Upper lobe of left lung (tissue), 6 donors: Measurements from ENCODE around the gene RPS6KA6. TPM values are rescaled to one million over a fixed set of nuclear protein-coding genes. Genes with fewer than 3 reads are reported as not detected.
A peak's percentile ranks its signal among the peaks of the same experiment; 100 is the strongest.

Experiments used
- ATAC-seq, 2 donors: fragments of 200-7000 bp; cut with Tn5 transposase; one replicate each; pipeline ENCODE4 v1.9.1; 2022; ENCODE audit warnings: mild to moderate bottlenecking in 2 of 2, moderate library complexity in 2 of 2; ENCODE audit not compliant: low FRiP score in 2 of 2
- DNase-seq, 2 donors: peaks; one replicate each; pipeline ENCODE4 v3.0.0-alpha.2; 2019 to 2020
- H3K27ac ChIP-seq, 4 donors: fragments of 200-600 bp; sonication (generic); one replicate each; pipeline ENCODE4 v1.5.1; 2016 to 2019
- H3K27me3 ChIP-seq, 4 donors: fragments of 200-600 bp; sonication (generic); one replicate each; pipeline ENCODE4 v1.5.1; 2017 to 2019
- H3K36me3 ChIP-seq, 4 donors: fragments of 200-600 bp; sonication (generic); one replicate each; pipeline ENCODE4 v1.5.1; 2016 to 2019
- H3K4me1 ChIP-seq, 4 donors: fragments of 200-600 bp; sonication (generic); one replicate each; pipeline ENCODE4 v1.5.1; 2018 to 2019
- H3K4me3 ChIP-seq, 4 donors: fragments of 200-600 bp; sonication (generic); one replicate each; pipeline ENCODE4 v1.5.1; 2017 to 2019; ENCODE audit warnings: mild to moderate bottlenecking in 2 of 4, moderate library complexity in 1 of 4
- H3K9me3 ChIP-seq, 4 donors: fragments of 200-600 bp; sonication (generic); one replicate each; pipeline ENCODE4 v1.5.1; 2018 to 2019
- CTCF ChIP-seq, 6 experiments: fragments of 450-650 bp in 4 of 6; fragments of 200-600 bp in 2 of 6; sonication (generic) in 2 of 6; IDR thresholded peaks; one replicate each; pipeline ENCODE4 v1.5.1; 2016 to 2019; ENCODE audit warnings: antibody characterized with exemption in 6 of 6
- EP300 ChIP-seq, 4 donors: sonication (generic); formaldehyde crosslinking; IDR thresholded peaks; one replicate each; pipeline ENCODE4 v1.5.1; 2017; ENCODE audit warnings: antibody characterized with exemption in 4 of 4, control low read depth in 2 of 4
- POLR2A ChIP-seq, 4 donors: fragments of 450-650 bp; IDR thresholded peaks; one replicate each; pipeline ENCODE4 v1.5.1; 2016 to 2017; ENCODE audit warnings: antibody characterized with exemption in 4 of 4, mild to moderate bottlenecking in 2 of 4
- POLR2AphosphoS5 ChIP-seq, 2 donors: sonication (generic); formaldehyde crosslinking; IDR thresholded peaks; one replicate each; pipeline ENCODE4 v1.5.1; 2017; ENCODE audit warnings: antibody characterized with exemption in 2 of 2
- WGBS, 2 donors: methylation state at CpG; one replicate each; pipeline ENCODE4 v1.1.5; 2017 to 2018; 5-methylcytosine and 5-hydroxymethylcytosine counted together
- total RNA-seq, 6 donors: library from RNA; depleted of rRNA in 4 of 6; stranded (reverse); fragments of >200 nt in 4 of 6; gene quantifications; one replicate each; pipeline versions ENCODE4 v1.1.0 to v1.2.1, GENCODE V29; 2016 to 2021
- donor health status: DM: no; HTN: no; CAD: no; lungs with moderate emphysema.
- donor health status: DM: no; HTN: yes; CAD: no; lungs with severe emphysema.

RPS6KA6 gene
- total RNA-seq, 6 donors from 2014 or later, result 0.55 to 2.3 (median 1.2) TPM

GRCh38 chrX:84186603-84187532 lies 1.1 kb downstream of the RPS6KA6 start:
- WGBS, 2 donors, result 20 to 48% methylated on average over 13 to 28 of the region's 28 CpGs
- peak overlapping the region; percentile 36 to 61 (median 54) for H3K4me3 ChIP-seq
- TF ChIP-seq CTCF (IDR thresholded peaks at IDR 0.05) (no peak), POLR2AphosphoS5 (IDR thresholded peaks at IDR 0.05) (no peak), EP300 (IDR thresholded peaks at IDR 0.05) (no peak), POLR2A (IDR thresholded peaks at IDR 0.05) (no peak)
- H3K27ac ChIP-seq, result peak overlapping the region in 1 of 4 donors; percentile 57
- H3K4me1 ChIP-seq, result no peaks in the 10 kb centered on the region
- H3K27me3 ChIP-seq, result no peaks in the 10 kb centered on the region
- ATAC-seq (peak in 1 of 2 donors; percentile 34), DNase-seq (peak in 1 of 2 donors; percentile 20)
- no peaks in the 10 kb centered on the region for H3K36me3 ChIP-seq
- H3K9me3 ChIP-seq, result no peaks in the 10 kb centered on the region

- DNase-seq (no peak), ATAC-seq (no peak)
- H3K27me3 ChIP-seq, result no peaks in the 10 kb centered on the region
- no peaks in the 10 kb centered on the region for H3K9me3 ChIP-seq
- 75 to 93% methylated on average over 2 of the region's 2 CpGs for WGBS, 2 donors
- H3K27ac ChIP-seq, result no peak overlapping the region
- TF ChIP-seq CTCF (IDR thresholded peaks at IDR 0.05) (no peak), POLR2A (IDR thresholded peaks at IDR 0.05) (no peak), EP300 (IDR thresholded peaks at IDR 0.05) (no peak), POLR2AphosphoS5 (IDR thresholded peaks at IDR 0.05) (no peak)
- H3K36me3 ChIP-seq, result no peaks in the 10 kb centered on the region
- H3K4me3 ChIP-seq, result no peak overlapping the region
- no peaks in the 10 kb centered on the region for H3K4me1 ChIP-seq
These were observed 5.5 kb downstream of the RPS6KA6 start for GRCh38 chrX:84182516-84182915.

GRCh38 chrX:84175958-84176357 lies 12.0 kb downstream of the RPS6KA6 start:
- H3K4me1 ChIP-seq, result no peaks in the 10 kb centered on the region
- H3K4me3 ChIP-seq, result no peak overlapping the region
- H3K27ac ChIP-seq, result no peak overlapping the region
- ATAC-seq (no peak), DNase-seq (no peak)
- no peaks in the 10 kb centered on the region for H3K9me3 ChIP-seq
- no peak for TF ChIP-seq EP300 (IDR thresholded peaks at IDR 0.05)
- TF ChIP-seq CTCF (IDR thresholded peaks at IDR 0.05), result no peak
- TF ChIP-seq POLR2AphosphoS5 (IDR thresholded peaks at IDR 0.05), result no peak
- TF ChIP-seq POLR2A (IDR thresholded peaks at IDR 0.05), result no peak
- H3K36me3 ChIP-seq, result no peaks in the 10 kb centered on the region
- H3K27me3 ChIP-seq, result no peaks in the 10 kb centered on the region

GRCh38 chrX:84175274-84175673 lies 12.7 kb downstream of the RPS6KA6 start:
- WGBS, 2 donors, result 85 to 89% methylated on average over 3 of the region's 3 CpGs
- Histone ChIP-seq H3K27me3 (no peaks in the 10 kb centered on the region), H3K4me1 (no peaks in the 10 kb centered on the region), H3K27ac (no peak overlapping the region), H3K9me3 (no peaks in the 10 kb centered on the region), H3K36me3 (no peaks in the 10 kb centered on the region), H3K4me3 (no peak overlapping the region)
- ATAC-seq, result no peak
- DNase-seq, result no peak
- no peak for TF ChIP-seq POLR2A (IDR thresholded peaks at IDR 0.05)
- no peak for TF ChIP-seq POLR2AphosphoS5 (IDR thresholded peaks at IDR 0.05)
- TF ChIP-seq CTCF (IDR thresholded peaks at IDR 0.05), result no peak
- no peak for TF ChIP-seq EP300 (IDR thresholded peaks at IDR 0.05)
